ENCODE results near the gene PEX10. TPM values are rescaled to one million over a fixed set of nuclear protein-coding genes. Genes with fewer than 3 reads are reported as not detected.

Gene PEX10
- total and polyA plus RNA-seq, 2 experiments from 2014 or later = 24.7 to 25.5 TPM

- no peaks in the 10 kb centered on the region for H3K9me3 ChIP-seq (ENCODE audit: low read depth)
- no peaks in the 10 kb centered on the region for H4K20me1 ChIP-seq (ENCODE audit: insufficient read depth, poor library complexity, severe bottlenecking)
- no peaks in the 10 kb centered on the region for H3K79me2 ChIP-seq
- H3K27ac ChIP-seq = no peak overlapping the region
- no peaks in the 10 kb centered on the region for H3K36me3 ChIP-seq (replicated peaks; ENCODE audit: insufficient read depth, low read depth)
- no peaks in the 10 kb centered on the region for H3K9me2 ChIP-seq (replicated peaks; ENCODE audit: insufficient read depth)
- no peak for DNase-seq (ENCODE audit: low spot score)
- 93% methylated on average over 20 of the region's 20 CpGs for WGBS (ENCODE audit: low lambda C conversion rate, missing lambda C conversion rate)
- H3K27me3 ChIP-seq = no peaks in the 10 kb centered on the region
- H3K4me1 ChIP-seq (ENCODE audit: insufficient read depth) = no peaks in the 10 kb centered on the region
- H3K4me2 ChIP-seq = no peak overlapping the region
- no peak for TF ChIP-seq EZH2 (IDR thresholded peaks at IDR 0.05; ENCODE audit: borderline replicate concordance)
- no peak for TF ChIP-seq EZH2phosphoT487 (IDR thresholded peaks at IDR 0.05; ENCODE audit: low read depth, severe bottlenecking, unreplicated experiment)
- no peak for TF ChIP-seq CTCF (IDR thresholded peaks at IDR 0.05; ENCODE audit: poor library complexity)
- no peak overlapping the region for H3K4me3 ChIP-seq
- no peak overlapping the region for H2AFZ ChIP-seq
Observed at GRCh38 chr1:2373551-2374251, 38.7 kb downstream of the PEX10 start.

GRCh38 chr1:2372551-2373490, 39.5 kb downstream of the PEX10 start:
- Histone ChIP-seq H3K4me3 (no peak overlapping the region), H3K4me2 (no peak overlapping the region), H3K9me3 (ENCODE audit: low read depth) (no peaks in the 10 kb centered on the region), H3K27ac (no peak overlapping the region), H4K20me1 (ENCODE audit: insufficient read depth, poor library complexity, severe bottlenecking) (no peaks in the 10 kb centered on the region), H3K79me2 (no peaks in the 10 kb centered on the region), H3K36me3 (replicated peaks; ENCODE audit: insufficient read depth, low read depth) (no peaks in the 10 kb centered on the region), H3K4me1 (ENCODE audit: insufficient read depth) (no peaks in the 10 kb centered on the region), H2AFZ (no peak overlapping the region), H3K27me3 (no peaks in the 10 kb centered on the region), H3K9me2 (replicated peaks; ENCODE audit: insufficient read depth) (no peaks in the 10 kb centered on the region)
- no peak for TF ChIP-seq EZH2phosphoT487 (IDR thresholded peaks at IDR 0.05; ENCODE audit: low read depth, severe bottlenecking, unreplicated experiment)
- TF ChIP-seq CTCF (IDR thresholded peaks at IDR 0.05; ENCODE audit: poor library complexity) = no peak
- TF ChIP-seq EZH2 (IDR thresholded peaks at IDR 0.05; ENCODE audit: borderline replicate concordance) = no peak
- no peak for DNase-seq (ENCODE audit: low spot score)
- WGBS (ENCODE audit: low lambda C conversion rate, missing lambda C conversion rate) = 92% methylated on average over 33 of the region's 36 CpGs

GRCh38 chr1:2368053-2368744, 44.2 kb downstream of the PEX10 start:
- WGBS (ENCODE audit: low lambda C conversion rate, missing lambda C conversion rate) = 91% methylated on average over 8 of the region's 8 CpGs
- Histone ChIP-seq H3K4me1 (ENCODE audit: insufficient read depth) (no peaks in the 10 kb centered on the region), H3K9me3 (ENCODE audit: low read depth) (no peaks in the 10 kb centered on the region), H3K36me3 (replicated peaks; ENCODE audit: insufficient read depth, low read depth) (no peaks in the 10 kb centered on the region), H3K79me2 (no peaks in the 10 kb centered on the region), H3K4me3 (no peak overlapping the region), H4K20me1 (ENCODE audit: insufficient read depth, poor library complexity, severe bottlenecking) (no peaks in the 10 kb centered on the region), H3K27me3 (no peaks in the 10 kb centered on the region), H3K4me2 (no peak overlapping the region), H3K27ac (no peak overlapping the region), H3K9me2 (replicated peaks; ENCODE audit: insufficient read depth) (no peaks in the 10 kb centered on the region), H2AFZ (no peak overlapping the region)
- no peak for TF ChIP-seq CTCF (IDR thresholded peaks at IDR 0.05; ENCODE audit: poor library complexity)
- TF ChIP-seq EZH2 (IDR thresholded peaks at IDR 0.05; ENCODE audit: borderline replicate concordance) = no peak
- no peak for TF ChIP-seq EZH2phosphoT487 (IDR thresholded peaks at IDR 0.05; ENCODE audit: low read depth, severe bottlenecking, unreplicated experiment)
- DNase-seq (ENCODE audit: low spot score) = no peak

All from hepatocyte (in vitro differentiated cells).